ENCODE data around the gene AKAP6. TPM values are rescaled to one million over a fixed set of nuclear protein-coding genes. Genes with fewer than 3 reads are reported as not detected.

AKAP6 gene
- total and polyA plus RNA-seq, 4 donors: 0.42 to 3.2 (median 1.7) TPM

DNA sequence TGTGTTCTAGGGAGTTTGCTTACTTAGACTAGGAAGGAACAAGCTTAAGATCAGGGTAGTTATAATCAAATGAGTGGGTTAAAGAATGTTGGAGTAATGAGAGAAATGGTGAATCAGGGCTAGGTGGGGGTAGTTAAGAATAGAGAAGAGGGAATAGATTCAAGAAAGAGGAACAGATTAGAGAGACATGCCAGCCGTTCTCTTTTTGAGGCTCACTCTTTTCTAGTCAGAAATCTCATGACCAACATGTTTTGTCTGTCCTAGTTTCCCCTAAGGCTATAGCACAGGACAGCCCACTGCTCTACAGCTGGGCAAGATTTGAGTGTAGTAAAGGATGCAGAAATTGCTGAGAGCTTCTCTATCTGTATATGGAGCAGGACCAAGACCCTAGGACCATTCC, 258.4 kb downstream of the AKAP6 start:
- TF ChIP-seq NR2F2 (IDR thresholded peaks at IDR 0.05) (no peak), YY1 (IDR thresholded peaks at IDR 0.05) (no peak)
- TF ChIP-seq, protein P1, sequence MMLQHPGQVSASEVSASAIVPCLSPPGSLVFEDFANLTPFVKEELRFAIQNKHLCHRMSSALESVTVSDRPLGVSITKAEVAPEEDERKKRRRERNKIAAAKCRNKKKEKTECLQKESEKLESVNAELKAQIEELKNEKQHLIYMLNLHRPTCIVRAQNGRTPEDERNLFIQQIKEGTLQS (IDR thresholded peaks at IDR 0.05): no peak
- TF ChIP-seq, protein P2, sequence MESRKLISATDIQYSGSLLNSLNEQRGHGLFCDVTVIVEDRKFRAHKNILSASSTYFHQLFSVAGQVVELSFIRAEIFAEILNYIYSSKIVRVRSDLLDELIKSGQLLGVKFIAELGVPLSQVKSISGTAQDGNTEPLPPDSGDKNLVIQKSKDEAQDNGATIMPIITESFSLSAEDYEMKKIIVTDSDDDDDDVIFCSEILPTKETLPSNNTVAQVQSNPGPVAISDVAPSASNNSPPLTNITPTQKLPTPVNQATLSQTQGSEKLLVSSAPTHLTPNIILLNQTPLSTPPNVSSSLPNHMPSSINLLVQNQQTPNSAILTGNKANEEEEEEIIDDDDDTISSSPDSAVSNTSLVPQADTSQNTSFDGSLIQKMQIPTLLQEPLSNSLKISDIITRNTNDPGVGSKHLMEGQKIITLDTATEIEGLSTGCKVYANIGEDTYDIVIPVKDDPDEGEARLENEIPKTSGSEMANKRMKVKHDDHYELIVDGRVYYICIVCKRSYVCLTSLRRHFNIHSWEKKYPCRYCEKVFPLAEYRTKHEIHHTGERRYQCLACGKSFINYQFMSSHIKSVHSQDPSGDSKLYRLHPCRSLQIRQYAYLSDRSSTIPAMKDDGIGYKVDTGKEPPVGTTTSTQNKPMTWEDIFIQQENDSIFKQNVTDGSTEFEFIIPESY (IDR thresholded peaks at IDR 0.05): no peak
- WGBS: 81% methylated on average over 1 of the region's 1 CpG
- no peaks in the 10 kb centered on the region for H3K27me3 ChIP-seq (ENCODE audit: control insufficient read depth in 4 of 4, insufficient read depth in 4 of 4, low read length in 3 of 4)
- H3K36me3 ChIP-seq (ENCODE audit: control insufficient read depth in 4 of 4, insufficient read depth in 3 of 4, low read depth in 1 of 4, low read length in 3 of 4): no peaks in the 10 kb centered on the region
- no peak overlapping the region for H3K27ac ChIP-seq (ENCODE audit: low read depth in 1 of 2, low read length in 2 of 2)
- peaks cover 0 to 4% (median under 1%) of the 10 kb centered on the region in 4 donors for H3K9me3 ChIP-seq (ENCODE audit: control insufficient read depth in 4 of 4, low read length in 3 of 4)
- DNase-seq (ENCODE audit: low spot score): no peak
- no peak overlapping the region for H3K9ac ChIP-seq (ENCODE audit: low read depth in 1 of 2, low read length in 2 of 2)
- no peaks in the 10 kb centered on the region for H3K4me1 ChIP-seq (ENCODE audit: control insufficient read depth in 4 of 4, insufficient read depth in 4 of 4, low read length in 3 of 4)
- H3K4me3 ChIP-seq (ENCODE audit: low read depth in 1 of 3, low read length in 3 of 3): no peak overlapping the region

DNA sequence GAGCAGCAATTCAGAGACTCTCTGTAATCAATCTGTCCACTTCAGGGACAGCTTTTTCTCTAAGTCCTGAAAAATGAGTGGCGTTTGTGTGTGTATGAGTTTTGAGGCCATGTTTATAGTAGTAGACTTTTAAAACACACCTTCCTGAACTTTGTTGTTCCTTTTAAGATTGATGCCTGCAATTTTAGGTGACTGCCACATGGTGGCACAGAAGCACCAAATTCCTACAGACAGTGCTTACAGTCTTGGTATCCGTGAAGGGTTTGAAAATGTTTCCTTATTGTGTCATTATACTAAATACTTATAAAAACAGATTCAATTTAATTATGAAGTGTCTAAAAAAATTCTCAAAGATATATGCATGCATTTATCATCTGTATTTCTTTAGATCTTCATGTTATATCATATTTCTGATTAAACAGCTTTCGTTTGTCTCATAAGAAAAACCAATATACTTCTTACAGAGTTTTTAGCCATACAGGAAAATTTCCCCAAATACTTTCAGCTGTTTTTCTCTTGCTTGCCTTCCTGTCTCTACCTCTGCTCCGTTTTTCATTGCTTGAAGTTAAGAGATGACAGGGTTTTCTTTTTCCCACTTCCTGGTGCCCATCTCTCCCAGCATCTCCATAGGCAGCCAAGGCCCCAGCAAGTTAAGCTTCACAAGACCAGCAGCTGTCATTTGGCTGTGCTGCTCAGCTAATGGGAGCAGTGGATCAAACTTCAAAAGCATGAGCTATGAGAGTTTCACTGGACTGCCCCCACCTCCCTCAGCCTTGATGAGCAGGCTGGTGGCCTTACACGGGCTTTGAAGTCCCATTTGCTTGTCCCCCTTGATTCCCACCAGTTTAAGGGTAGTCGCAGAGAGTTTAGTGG, 259.6 kb downstream of the AKAP6 start:
- Histone ChIP-seq H3K27me3 (ENCODE audit: control insufficient read depth in 4 of 4, insufficient read depth in 4 of 4, low read length in 3 of 4) (no peaks in the 10 kb centered on the region), H3K9me3 (ENCODE audit: control insufficient read depth in 4 of 4, low read length in 3 of 4) (peaks cover 0 to 4% (median under 1%) of the 10 kb centered on the region in 4 donors), H3K27ac (ENCODE audit: low read depth in 1 of 2, low read length in 2 of 2) (no peak overlapping the region), H3K9ac (ENCODE audit: low read depth in 1 of 2, low read length in 2 of 2) (no peak overlapping the region), H3K4me3 (ENCODE audit: low read depth in 1 of 3, low read length in 3 of 3) (no peak overlapping the region), H3K36me3 (ENCODE audit: control insufficient read depth in 4 of 4, insufficient read depth in 3 of 4, low read depth in 1 of 4, low read length in 3 of 4) (no peaks in the 10 kb centered on the region), H3K4me1 (ENCODE audit: control insufficient read depth in 4 of 4, insufficient read depth in 4 of 4, low read length in 3 of 4) (no peaks in the 10 kb centered on the region)
- no peak for DNase-seq (ENCODE audit: low spot score)
- TF ChIP-seq, protein P3, sequence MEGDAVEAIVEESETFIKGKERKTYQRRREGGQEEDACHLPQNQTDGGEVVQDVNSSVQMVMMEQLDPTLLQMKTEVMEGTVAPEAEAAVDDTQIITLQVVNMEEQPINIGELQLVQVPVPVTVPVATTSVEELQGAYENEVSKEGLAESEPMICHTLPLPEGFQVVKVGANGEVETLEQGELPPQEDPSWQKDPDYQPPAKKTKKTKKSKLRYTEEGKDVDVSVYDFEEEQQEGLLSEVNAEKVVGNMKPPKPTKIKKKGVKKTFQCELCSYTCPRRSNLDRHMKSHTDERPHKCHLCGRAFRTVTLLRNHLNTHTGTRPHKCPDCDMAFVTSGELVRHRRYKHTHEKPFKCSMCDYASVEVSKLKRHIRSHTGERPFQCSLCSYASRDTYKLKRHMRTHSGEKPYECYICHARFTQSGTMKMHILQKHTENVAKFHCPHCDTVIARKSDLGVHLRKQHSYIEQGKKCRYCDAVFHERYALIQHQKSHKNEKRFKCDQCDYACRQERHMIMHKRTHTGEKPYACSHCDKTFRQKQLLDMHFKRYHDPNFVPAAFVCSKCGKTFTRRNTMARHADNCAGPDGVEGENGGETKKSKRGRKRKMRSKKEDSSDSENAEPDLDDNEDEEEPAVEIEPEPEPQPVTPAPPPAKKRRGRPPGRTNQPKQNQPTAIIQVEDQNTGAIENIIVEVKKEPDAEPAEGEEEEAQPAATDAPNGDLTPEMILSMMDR (IDR thresholded peaks at IDR 0.05; ENCODE audit: low read depth, low read length, missing input control): peak; percentile 64
- TF ChIP-seq RAD21 (IDR thresholded peaks at IDR 0.05): peak; percentile 82 to 85
- TF ChIP-seq, protein P4, sequence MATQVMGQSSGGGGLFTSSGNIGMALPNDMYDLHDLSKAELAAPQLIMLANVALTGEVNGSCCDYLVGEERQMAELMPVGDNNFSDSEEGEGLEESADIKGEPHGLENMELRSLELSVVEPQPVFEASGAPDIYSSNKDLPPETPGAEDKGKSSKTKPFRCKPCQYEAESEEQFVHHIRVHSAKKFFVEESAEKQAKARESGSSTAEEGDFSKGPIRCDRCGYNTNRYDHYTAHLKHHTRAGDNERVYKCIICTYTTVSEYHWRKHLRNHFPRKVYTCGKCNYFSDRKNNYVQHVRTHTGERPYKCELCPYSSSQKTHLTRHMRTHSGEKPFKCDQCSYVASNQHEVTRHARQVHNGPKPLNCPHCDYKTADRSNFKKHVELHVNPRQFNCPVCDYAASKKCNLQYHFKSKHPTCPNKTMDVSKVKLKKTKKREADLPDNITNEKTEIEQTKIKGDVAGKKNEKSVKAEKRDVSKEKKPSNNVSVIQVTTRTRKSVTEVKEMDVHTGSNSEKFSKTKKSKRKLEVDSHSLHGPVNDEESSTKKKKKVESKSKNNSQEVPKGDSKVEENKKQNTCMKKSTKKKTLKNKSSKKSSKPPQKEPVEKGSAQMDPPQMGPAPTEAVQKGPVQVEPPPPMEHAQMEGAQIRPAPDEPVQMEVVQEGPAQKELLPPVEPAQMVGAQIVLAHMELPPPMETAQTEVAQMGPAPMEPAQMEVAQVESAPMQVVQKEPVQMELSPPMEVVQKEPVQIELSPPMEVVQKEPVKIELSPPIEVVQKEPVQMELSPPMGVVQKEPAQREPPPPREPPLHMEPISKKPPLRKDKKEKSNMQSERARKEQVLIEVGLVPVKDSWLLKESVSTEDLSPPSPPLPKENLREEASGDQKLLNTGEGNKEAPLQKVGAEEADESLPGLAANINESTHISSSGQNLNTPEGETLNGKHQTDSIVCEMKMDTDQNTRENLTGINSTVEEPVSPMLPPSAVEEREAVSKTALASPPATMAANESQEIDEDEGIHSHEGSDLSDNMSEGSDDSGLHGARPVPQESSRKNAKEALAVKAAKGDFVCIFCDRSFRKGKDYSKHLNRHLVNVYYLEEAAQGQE (IDR thresholded peaks at IDR 0.05): no peak
- 74% methylated on average over 6 of the region's 6 CpGs for WGBS
